Measurements from ENCODE around the gene INPP4B.

GRCh38 chr4:142547974-142548373 is 298.1 kb downstream of the INPP4B start:
- TF ChIP-seq EZH2 (IDR thresholded peaks at IDR 0.05; ENCODE audit: borderline replicate concordance, low read length) (no peak), CTCF (IDR thresholded peaks at IDR 0.05; ENCODE audit: low read length) (no peak)
